HG02981 (cell line): Measurements from ENCODE around the gene NRG3.
"Not testable (repeated sequence)": the region's sequence is repeated elsewhere in the genome, so short reads cannot be mapped to it uniquely, and the experiment has no call there.

Experiments
- ATAC-seq: cut with Tn5 transposase; IDR thresholded peaks from one replicate; pipeline ENCODE4 v1.9.1; 2021; ENCODE audit warnings: mild to moderate bottlenecking, moderate library complexity; ENCODE audit not compliant: unreplicated experiment

The NRG3 gene

GRCh38 chr10:82267960-82268359 is 393.0 kb downstream of the NRG3 start:
- no peak for ATAC-seq

- ATAC-seq, result no peak
These were observed 402.6 kb downstream of the NRG3 start for GRCh38 chr10:82277591-82277990.

GRCh38 chr10:82278401-82279182 is 403.6 kb downstream of the NRG3 start:
- no peak for ATAC-seq

GRCh38 chr10:82282782-82283456 is 407.9 kb downstream of the NRG3 start:
- no peak for ATAC-seq

- ATAC-seq, result no peak
These were observed 409.2 kb downstream of the NRG3 start for GRCh38 chr10:82284180-82284579.

- ATAC-seq, result no peak
These were observed 413.5 kb downstream of the NRG3 start for GRCh38 chr10:82288461-82288881.

- no peak for ATAC-seq
These were observed 415.0 kb downstream of the NRG3 start for GRCh38 chr10:82289945-82290344.

- no peak for ATAC-seq
These were observed 419.9 kb downstream of the NRG3 start for GRCh38 chr10:82294874-82295378.

GRCh38 chr10:82308641-82309040 is 433.6 kb downstream of the NRG3 start:
- no peak for ATAC-seq

GRCh38 chr10:82310839-82311238 is 435.8 kb downstream of the NRG3 start:
- ATAC-seq, result no peak

GRCh38 chr10:82313401-82313800 is 438.4 kb downstream of the NRG3 start:
- no peak for ATAC-seq

- ATAC-seq, result no peak
These were observed 443.5 kb downstream of the NRG3 start for GRCh38 chr10:82318534-82318933.

GRCh38 chr10:82319074-82319473 is 444.1 kb downstream of the NRG3 start:
- ATAC-seq, result no peak

- ATAC-seq, result no peak
These were observed 444.6 kb downstream of the NRG3 start for GRCh38 chr10:82319562-82319961.

GRCh38 chr10:82321724-82322123 is 446.7 kb downstream of the NRG3 start:
- ATAC-seq, result no peak

GRCh38 chr10:82331716-82332115 is 456.7 kb downstream of the NRG3 start:
- ATAC-seq, result no peak

- ATAC-seq, result no peak
These were observed 460.8 kb downstream of the NRG3 start for GRCh38 chr10:82335831-82336230.

GRCh38 chr10:82340166-82340565 is 465.2 kb downstream of the NRG3 start:
- ATAC-seq, result no peak

GRCh38 chr10:82349590-82349989 is 474.6 kb downstream of the NRG3 start:
- not testable (repeated sequence) for ATAC-seq

- no peak for ATAC-seq
These were observed 478.4 kb downstream of the NRG3 start for GRCh38 chr10:82353381-82353780.

GRCh38 chr10:82358486-82359099 is 483.6 kb downstream of the NRG3 start:
- no peak for ATAC-seq

GRCh38 chr10:82361256-82361655 is 486.3 kb downstream of the NRG3 start:
- no peak for ATAC-seq
